HCT116 (cell line): ENCODE results near the gene PRPF6. TPM values are rescaled to one million over a fixed set of nuclear protein-coding genes. Genes with fewer than 3 reads are reported as not detected.

Source experiments
- ATAC-seq: fragments of 200-7000 bp; cut with Tn5 transposase; 2 replicates; pipeline ENCODE4 v1.9.1; 2020; ENCODE audit warnings: mild to moderate bottlenecking, moderate library complexity
- BruUV-seq: library from RNA; stranded (reverse); fragments of 400-500 nt; replicated peaks from 2 replicates; lab custom pipeline; 2021; lab: Mats Ljungman, UMichigan
- CTCF ChIA-PET: fragments of 300-600 bp; sonication (Branson Sonifier 250); formaldehyde crosslinking; loops from one replicate; lab custom pipeline; 2021; ENCODE audit warnings: antibody characterized with exemption; lab: Charles Lee
- POLR2A ChIA-PET: fragments of 300-600, 350-600 bp; sonication (Branson Sonifier 250); formaldehyde crosslinking; loops from one replicate; lab custom pipeline; 2021; ENCODE audit warnings: antibody characterized with exemption; lab: Charles Lee
- RAD21 ChIA-PET, 2 experiments: fragments of 300-600 bp; sonication (Branson Sonifier 250); formaldehyde crosslinking; loops; one replicate each; lab custom pipeline; 2023; ENCODE audit warnings: low total read pairs in 2 of 2; ENCODE audit not compliant: uncharacterized antibody in 2 of 2, unreplicated experiment in 2 of 2, low non-redundant PET in 1 of 2; lab: Charles Lee
- DNase-seq: peaks from one replicate; pipeline ENCODE4 v3.0.0-alpha.2; 2010; ENCODE audit warnings: low read depth, low spot score
- H2AFZ ChIP-seq: fragments of 200-600 bp; shearing (Covaris generic), sonication (generic); 2 replicates; pipeline ENCODE4 v1.6.1; 2017; ENCODE audit warnings: low read depth, mixed run types, mixed read lengths, antibody characterized with exemption, low read length; ENCODE audit not compliant: poor library complexity, severe bottlenecking
- H3K27ac ChIP-seq: 2 replicates; pipeline ENCODE4 v1.5.1; 2012; ENCODE audit warnings: low read depth, low read length
- H3K27me3 ChIP-seq: fragments of 200-600 bp; sonication (generic); 2 replicates; pipeline ENCODE4 v1.6.1; 2016; ENCODE audit warnings: mixed run types, low read length, mixed read lengths; ENCODE audit not compliant: insufficient read depth
- H3K36me3 ChIP-seq, 2 experiments: fragments of 200-500 bp in 1 of 2; fragments of 200-600 bp in 1 of 2; sonication (Bioruptor generic) in 1 of 2; sonication (generic) in 1 of 2; 2 replicates each; pipeline versions ENCODE4 v1.5.1 to v1.6.1; 2014 to 2016; ENCODE audit warnings: low read length in 2 of 2, inconsistent platforms in 1 of 2, mixed read lengths in 1 of 2, mixed run types in 1 of 2; ENCODE audit not compliant: insufficient read depth in 2 of 2, control insufficient read depth in 1 of 2
- H3K4me1 ChIP-seq, 2 experiments: fragments of 200-600 bp in 1 of 2; sonication (generic) in 1 of 2; 2 replicates each; pipeline versions ENCODE4 v1.5.1 to v1.6.1; 2012 to 2017; ENCODE audit warnings: low read length in 2 of 2, inconsistent platforms in 1 of 2, mild to moderate bottlenecking in 1 of 2, mixed read lengths in 1 of 2, mixed run types in 1 of 2, moderate library complexity in 1 of 2; ENCODE audit not compliant: insufficient read depth in 2 of 2, control insufficient read depth in 1 of 2
- H3K4me2 ChIP-seq: fragments of 200-600 bp; sonication (generic); 2 replicates; pipeline ENCODE4 v1.6.1; 2017; ENCODE audit warnings: mixed run types, low read length, mixed read lengths
- H3K4me3 ChIP-seq, 2 experiments: fragments of 200-600 bp in 1 of 2; sonication (generic) in 1 of 2; replicated peaks in 1 of 2; 2 replicates each; pipeline ENCODE4 v1.5.1; 2011 to 2016; ENCODE audit warnings: low read length in 2 of 2, control low read depth in 1 of 2, low read depth in 1 of 2, mild to moderate bottlenecking in 1 of 2, mixed read lengths in 1 of 2, mixed run types in 1 of 2
- H3K79me2 ChIP-seq: fragments of 200-600 bp; sonication (generic); 2 replicates; pipeline ENCODE4 v1.6.1; 2017; ENCODE audit warnings: mild to moderate bottlenecking, mixed run types, low read length, moderate library complexity, mixed read lengths; ENCODE audit not compliant: insufficient read depth
- H3K9ac ChIP-seq: fragments of 200-600 bp; sonication (generic); 2 replicates; pipeline ENCODE4 v1.6.1; 2016; ENCODE audit warnings: low read length, mixed read lengths
- H3K9me2 ChIP-seq: fragments of 200-600 bp; sonication (generic), shearing (Covaris generic); 2 replicates; pipeline ENCODE4 v1.6.1; 2017; ENCODE audit warnings: mixed run types, mild to moderate bottlenecking, moderate library complexity; ENCODE audit not compliant: insufficient read depth
- H3K9me3 ChIP-seq, 2 experiments: fragments of 200-500 bp in 1 of 2; fragments of 200-600 bp in 1 of 2; sonication (Bioruptor generic) in 1 of 2; sonication (generic) in 1 of 2; 2 replicates each; pipeline ENCODE4 v1.6.1; 2014 to 2017; ENCODE audit warnings: low read length in 2 of 2, mixed read lengths in 2 of 2, inconsistent platforms in 1 of 2, low read depth in 1 of 2, mild to moderate bottlenecking in 1 of 2, mixed run types in 1 of 2, moderate library complexity in 1 of 2; ENCODE audit not compliant: control insufficient read depth in 1 of 2, insufficient read depth in 1 of 2
- H4K20me1 ChIP-seq: fragments of 200-600 bp; sonication (generic), shearing (Covaris generic); 2 replicates; pipeline ENCODE4 v1.6.1; 2017; ENCODE audit warnings: mixed run types, mild to moderate bottlenecking, moderate library complexity; ENCODE audit not compliant: insufficient read depth
- CBX3 ChIP-seq: IDR thresholded peaks from 2 replicates; pipeline ENCODE4 v1.6.1; 2012; ENCODE audit warnings: low read depth
- CEBPB ChIP-seq: IDR thresholded peaks from 2 replicates; pipeline ENCODE4 v1.6.1; 2012; ENCODE audit warnings: low read depth
- EZH2 ChIP-seq: fragments of 200-600 bp; sonication (generic); IDR thresholded peaks from 2 replicates; pipeline ENCODE4 v1.6.1; 2017; ENCODE audit warnings: antibody characterized with exemption, mixed run types
- EZH2phosphoT487 ChIP-seq: fragments of 200-600 bp; IDR thresholded peaks from 2 replicates; pipeline ENCODE4 v1.6.1; 2018; ENCODE audit warnings: antibody characterized with exemption, borderline replicate concordance
- POLR2AphosphoS5 ChIP-seq: IDR thresholded peaks from 2 replicates; pipeline ENCODE4 v1.6.1; 2011; ENCODE audit warnings: mild to moderate bottlenecking, low read depth, low read length, moderate library complexity
- RAD21 ChIP-seq: IDR thresholded peaks from 2 replicates; pipeline ENCODE4 v1.6.1; 2012; ENCODE audit warnings: low read depth, mild to moderate bottlenecking
- SIN3A ChIP-seq: IDR thresholded peaks from 2 replicates; pipeline ENCODE4 v1.6.1; 2012; ENCODE audit warnings: low read depth
- SRF ChIP-seq: IDR thresholded peaks from 2 replicates; pipeline ENCODE4 v1.6.1; 2012; ENCODE audit warnings: low read depth
- TCF7L2 ChIP-seq: IDR thresholded peaks from 2 replicates; pipeline ENCODE4 v1.7.0; 2011; ENCODE audit warnings: borderline replicate concordance, inconsistent platforms; ENCODE audit not compliant: insufficient read depth, insufficient read length; ENCODE audit errors: extremely low read depth
- YY1 ChIP-seq: IDR thresholded peaks from 2 replicates; pipeline ENCODE4 v1.6.1; 2011; ENCODE audit warnings: low read length, low read depth, moderate library complexity, mild to moderate bottlenecking; ENCODE audit not compliant: insufficient replicate concordance; ENCODE audit errors: extremely low read depth
- ZFX ChIP-seq: fragments of 450-650 bp; IDR thresholded peaks from 2 replicates; pipeline ENCODE4 v1.6.1; 2017
- ZNF274 ChIP-seq: fragments of 200-500 bp; sonication (Bioruptor generic); IDR thresholded peaks from 2 replicates; pipeline ENCODE4 v1.6.1; 2014; ENCODE audit warnings: mild to moderate bottlenecking, low read depth, low read length, inconsistent platforms
- intact Hi-C: fragments of 100-400 bp; cut with micrococcal nuclease; formaldehyde crosslinking; loops from 2 replicates; pipeline ENCODE4 v1.10.0; 2022
- total RNA-seq: library from RNA; stranded (reverse); gene quantifications from one replicate; pipeline ENCODE4 v1.2.1, GENCODE V29; 2021; ENCODE audit not compliant: unreplicated experiment
- TF ChIP-seq, protein P1 (sequence below): IDR thresholded peaks from 2 replicates; pipeline ENCODE4 v1.6.1; 2012
- TF ChIP-seq, protein P2 (sequence below): IDR thresholded peaks from 2 replicates; pipeline ENCODE4 v1.6.1; 2012; ENCODE audit warnings: low read depth
- TF ChIP-seq, protein P3 (sequence below): IDR thresholded peaks from 2 replicates; pipeline ENCODE4 v1.6.1; 2012

Gene PRPF6
- total RNA-seq, 1 experiment from 2014 or later: 74.9 TPM

DNA sequence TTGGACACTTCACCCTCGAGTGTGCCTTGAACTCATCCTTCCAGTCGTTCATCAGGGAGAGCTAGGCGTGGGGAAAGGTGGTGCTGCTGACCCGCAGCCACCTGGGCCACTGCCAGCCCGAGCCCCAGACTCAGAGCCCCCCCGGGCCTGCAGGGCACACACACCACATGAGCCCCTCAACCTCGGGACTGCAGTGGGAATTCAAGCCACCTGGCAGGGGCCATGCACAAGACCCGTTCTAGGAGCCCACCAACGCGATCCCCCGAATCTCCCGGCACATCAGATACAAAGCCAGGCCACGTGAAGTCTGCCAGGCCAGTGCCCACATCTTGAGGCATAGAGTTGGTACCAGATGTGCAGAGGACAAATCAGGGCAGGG is 14.0 kb upstream of the PRPF6 start:
- intact Hi-C loops: no loop called here
- Histone ChIP-seq H2AFZ (no peak overlapping the region), H3K4me2 (no peak overlapping the region), H3K4me3 (no peak overlapping the region), H3K36me3 (peaks cover 0 to 5% of the 10 kb centered on the region in 2 experiments; a peak in 2 of 4 replicates), H3K9ac (no peak overlapping the region), H3K27me3 (no peaks in the 10 kb centered on the region), H3K27ac (no peak overlapping the region), H3K9me3 (no peaks in the 10 kb centered on the region), H4K20me1 (no peaks in the 10 kb centered on the region), H3K4me1 (peaks cover 15 to 20% of the 10 kb centered on the region in 2 experiments; a peak in 3 of 4 replicates), H3K79me2 (peaks cover 4% of the 10 kb centered on the region; the same call in 1 of the 2 replicates), H3K9me2 (no peaks in the 10 kb centered on the region)
- CTCF ChIA-PET: no interaction called here
- RAD21 ChIA-PET: no interaction called here
- DNase-seq: no peak
- POLR2A ChIA-PET: interaction anchor here (1.2 kb wide), 1 partner anchor 9 kb away, joined by 5 read pairs; no protein-coding TSS in a partner anchor
- ATAC-seq: no peak
- no TSS peak for BruUV-seq
- no peak for TF ChIP-seq EZH2
- TF ChIP-seq, protein P1, sequence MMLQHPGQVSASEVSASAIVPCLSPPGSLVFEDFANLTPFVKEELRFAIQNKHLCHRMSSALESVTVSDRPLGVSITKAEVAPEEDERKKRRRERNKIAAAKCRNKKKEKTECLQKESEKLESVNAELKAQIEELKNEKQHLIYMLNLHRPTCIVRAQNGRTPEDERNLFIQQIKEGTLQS: no peak
- no peak for TF ChIP-seq RAD21
- TF ChIP-seq POLR2AphosphoS5: no peak

DNA sequence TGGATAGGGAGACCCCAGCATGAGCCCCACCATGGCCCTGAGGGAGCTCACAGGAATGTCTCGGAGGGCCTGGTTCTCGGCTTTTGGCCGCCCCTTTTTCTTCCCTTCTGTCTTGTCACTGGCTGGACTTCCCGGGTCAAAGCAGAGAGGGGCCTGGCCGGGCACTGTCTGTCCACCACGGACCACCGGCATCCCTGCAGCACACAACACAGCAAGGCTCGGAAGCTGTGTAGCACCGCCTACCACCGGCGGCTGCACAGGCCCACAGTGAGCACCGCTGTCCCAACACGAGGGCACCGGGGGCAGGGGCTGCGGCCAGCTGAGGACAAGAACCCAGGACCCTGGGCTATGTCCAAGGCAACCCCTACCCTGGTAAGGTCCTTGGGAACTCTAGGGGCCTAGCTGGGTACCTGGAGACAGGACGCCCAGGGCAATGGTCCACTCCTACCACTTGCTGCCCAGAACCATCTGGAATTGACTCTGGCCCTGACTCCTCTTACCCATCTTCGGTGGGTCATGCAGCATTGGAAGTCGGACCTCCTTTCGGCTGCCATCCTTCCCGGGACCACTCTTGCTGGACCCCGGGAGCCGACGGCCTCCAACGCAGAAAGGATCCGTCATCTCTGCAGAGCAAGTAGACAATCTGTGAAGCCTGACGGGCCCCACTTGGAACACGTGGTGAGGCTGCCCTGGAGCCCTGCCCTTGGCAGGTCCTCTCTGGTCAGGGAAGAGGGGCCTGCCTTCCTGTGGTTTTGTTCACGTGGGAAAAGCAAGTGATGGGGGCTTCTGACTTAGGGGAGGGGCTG is 13.4 kb upstream of the PRPF6 start:
- RAD21 ChIA-PET: no interaction called here
- H3K4me1 ChIP-seq: peaks cover 15 to 20% of the 10 kb centered on the region in 2 experiments; a peak in 3 of 4 replicates
- no peak overlapping the region for H2AFZ ChIP-seq
- no peak for DNase-seq
- H3K27me3 ChIP-seq: no peaks in the 10 kb centered on the region
- H3K4me2 ChIP-seq: no peak overlapping the region
- ATAC-seq: no peak
- peaks cover 4% of the 10 kb centered on the region; the same call in 1 of the 2 replicates for H3K79me2 ChIP-seq
- BruUV-seq: no TSS peak
- H3K9me2 ChIP-seq: no peaks in the 10 kb centered on the region
- no peak overlapping the region for H3K9ac ChIP-seq
- no peaks in the 10 kb centered on the region for H3K9me3 ChIP-seq
- H4K20me1 ChIP-seq: no peaks in the 10 kb centered on the region
- POLR2A ChIA-PET: interaction anchor here (1.2 kb wide), 1 partner anchor 10 kb away, joined by 5 read pairs; no protein-coding TSS in a partner anchor
- no peak overlapping the region for H3K4me3 ChIP-seq
- CTCF ChIA-PET: no interaction called here
- intact Hi-C loops: no loop called here
- H3K27ac ChIP-seq: no peak overlapping the region
- H3K36me3 ChIP-seq: peaks cover 0 to 5% of the 10 kb centered on the region in 2 experiments; a peak in 1 of 4 replicates
- TF ChIP-seq, protein P2, sequence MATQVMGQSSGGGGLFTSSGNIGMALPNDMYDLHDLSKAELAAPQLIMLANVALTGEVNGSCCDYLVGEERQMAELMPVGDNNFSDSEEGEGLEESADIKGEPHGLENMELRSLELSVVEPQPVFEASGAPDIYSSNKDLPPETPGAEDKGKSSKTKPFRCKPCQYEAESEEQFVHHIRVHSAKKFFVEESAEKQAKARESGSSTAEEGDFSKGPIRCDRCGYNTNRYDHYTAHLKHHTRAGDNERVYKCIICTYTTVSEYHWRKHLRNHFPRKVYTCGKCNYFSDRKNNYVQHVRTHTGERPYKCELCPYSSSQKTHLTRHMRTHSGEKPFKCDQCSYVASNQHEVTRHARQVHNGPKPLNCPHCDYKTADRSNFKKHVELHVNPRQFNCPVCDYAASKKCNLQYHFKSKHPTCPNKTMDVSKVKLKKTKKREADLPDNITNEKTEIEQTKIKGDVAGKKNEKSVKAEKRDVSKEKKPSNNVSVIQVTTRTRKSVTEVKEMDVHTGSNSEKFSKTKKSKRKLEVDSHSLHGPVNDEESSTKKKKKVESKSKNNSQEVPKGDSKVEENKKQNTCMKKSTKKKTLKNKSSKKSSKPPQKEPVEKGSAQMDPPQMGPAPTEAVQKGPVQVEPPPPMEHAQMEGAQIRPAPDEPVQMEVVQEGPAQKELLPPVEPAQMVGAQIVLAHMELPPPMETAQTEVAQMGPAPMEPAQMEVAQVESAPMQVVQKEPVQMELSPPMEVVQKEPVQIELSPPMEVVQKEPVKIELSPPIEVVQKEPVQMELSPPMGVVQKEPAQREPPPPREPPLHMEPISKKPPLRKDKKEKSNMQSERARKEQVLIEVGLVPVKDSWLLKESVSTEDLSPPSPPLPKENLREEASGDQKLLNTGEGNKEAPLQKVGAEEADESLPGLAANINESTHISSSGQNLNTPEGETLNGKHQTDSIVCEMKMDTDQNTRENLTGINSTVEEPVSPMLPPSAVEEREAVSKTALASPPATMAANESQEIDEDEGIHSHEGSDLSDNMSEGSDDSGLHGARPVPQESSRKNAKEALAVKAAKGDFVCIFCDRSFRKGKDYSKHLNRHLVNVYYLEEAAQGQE: no peak
- TF ChIP-seq SIN3A: no peak
- TF ChIP-seq EZH2: no peak
- no peak for TF ChIP-seq YY1
- no peak for TF ChIP-seq TCF7L2
- no peak for TF ChIP-seq POLR2AphosphoS5
- TF ChIP-seq ZFX: no peak
- TF ChIP-seq ZNF274: no peak
- TF ChIP-seq SRF: no peak
- no peak for TF ChIP-seq RAD21
- no peak for TF ChIP-seq CBX3
- no peak for TF ChIP-seq EZH2phosphoT487
- no peak for TF ChIP-seq CEBPB
- TF ChIP-seq, protein P1: no peak
- TF ChIP-seq, protein P3, sequence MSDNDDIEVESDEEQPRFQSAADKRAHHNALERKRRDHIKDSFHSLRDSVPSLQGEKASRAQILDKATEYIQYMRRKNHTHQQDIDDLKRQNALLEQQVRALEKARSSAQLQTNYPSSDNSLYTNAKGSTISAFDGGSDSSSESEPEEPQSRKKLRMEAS: no peak
